Cardiac fibroblast (primary cell): ENCODE data around the gene CFAP45.

Experiments
- DNase-seq, 2 donors: peaks; one replicate each; pipeline versions ENCODE4 v3.0.0 to v3.0.0-alpha.2; 2010; ENCODE audit warnings: low read depth in 2 of 2
- H3K4me3 ChIP-seq, 2 donors: replicated peaks in 1 of 2; 1 replicate in 1 of 2; 2 replicates in 1 of 2; pipeline ENCODE4 v1.5.1; 2011; ENCODE audit warnings: low read depth in 2 of 2, low read length in 2 of 2, mild to moderate bottlenecking in 2 of 2, moderate library complexity in 1 of 2
- CTCF ChIP-seq: IDR thresholded peaks from one replicate; pipeline ENCODE4 v1.5.1; 2011; ENCODE audit warnings: low read depth, mild to moderate bottlenecking, low read length, inconsistent platforms

Gene CFAP45

GRCh38 chr1:159931101-159931794 lies 31.3 kb upstream of the CFAP45 start:
- no peak for DNase-seq
- no peak overlapping the region for H3K4me3 ChIP-seq
- TF ChIP-seq CTCF, result no peak

GRCh38 chr1:159930634-159931033 lies 30.7 kb upstream of the CFAP45 start:
- DNase-seq, result no peak
- TF ChIP-seq CTCF, result no peak
- H3K4me3 ChIP-seq, result no peak overlapping the region

GRCh38 chr1:159930216-159930615 lies 30.3 kb upstream of the CFAP45 start:
- TF ChIP-seq CTCF, result no peak
- H3K4me3 ChIP-seq, result no peak overlapping the region
- DNase-seq, result no peak

- H3K4me3 ChIP-seq, result no peak overlapping the region
- no peak for TF ChIP-seq CTCF
- no peak for DNase-seq
Measured at GRCh38 chr1:159929155-159930051, 29.4 kb upstream of the CFAP45 start.

- no peak for DNase-seq
- H3K4me3 ChIP-seq, result no peak overlapping the region
- no peak for TF ChIP-seq CTCF
Measured at GRCh38 chr1:159928491-159929050, 28.6 kb upstream of the CFAP45 start.

GRCh38 chr1:159927849-159928431 lies 28.0 kb upstream of the CFAP45 start:
- TF ChIP-seq CTCF, result no peak
- no peak for DNase-seq
- no peak overlapping the region for H3K4me3 ChIP-seq
